Neural progenitor cell (in vitro differentiated cells): ENCODE results near the gene TAS2R60.
"Not testable (repeated sequence)": the region's sequence is repeated elsewhere in the genome, so short reads cannot be mapped to it uniquely, and the experiment has no call there.

Source experiments
- EZH2 ChIP-seq: fragments of 200-600 bp; sonication (generic); IDR thresholded peaks from 2 replicates; pipeline ENCODE4 v1.6.1; 2017; ENCODE audit warnings: antibody characterized with exemption, mild to moderate bottlenecking, moderate library complexity
- EZH2phosphoT487 ChIP-seq: fragments of 200-600 bp; sonication (generic); IDR thresholded peaks from 2 replicates; pipeline ENCODE4 v1.6.1; 2017; ENCODE audit warnings: antibody characterized with exemption
- TF ChIP-seq, protein P1 (sequence below): fragments of 200-600 bp; sonication (generic); IDR thresholded peaks from 2 replicates; pipeline ENCODE4 v1.5.1; 2017; ENCODE audit warnings: antibody characterized with exemption, mild to moderate bottlenecking

DNA sequence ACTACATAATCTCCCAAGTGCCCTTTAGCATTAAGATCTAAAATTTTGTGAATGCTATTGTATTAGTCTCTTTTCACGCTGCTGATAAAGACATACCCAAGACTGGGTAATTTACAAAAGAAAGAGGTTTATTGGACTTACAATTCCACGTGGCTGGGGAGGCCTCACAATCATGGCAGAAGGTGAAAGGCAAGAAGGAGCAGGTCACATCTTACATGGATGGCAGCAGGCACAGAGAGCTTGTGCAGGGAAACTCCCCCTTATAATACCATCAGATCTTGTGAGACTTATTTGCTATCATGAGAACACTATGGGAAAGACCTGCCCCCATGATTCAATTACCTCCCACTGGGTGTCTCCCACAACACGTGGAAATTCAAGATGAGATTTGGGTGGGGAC lies 22.6 kb upstream of the TAS2R60 start:
- TF ChIP-seq, protein P1, sequence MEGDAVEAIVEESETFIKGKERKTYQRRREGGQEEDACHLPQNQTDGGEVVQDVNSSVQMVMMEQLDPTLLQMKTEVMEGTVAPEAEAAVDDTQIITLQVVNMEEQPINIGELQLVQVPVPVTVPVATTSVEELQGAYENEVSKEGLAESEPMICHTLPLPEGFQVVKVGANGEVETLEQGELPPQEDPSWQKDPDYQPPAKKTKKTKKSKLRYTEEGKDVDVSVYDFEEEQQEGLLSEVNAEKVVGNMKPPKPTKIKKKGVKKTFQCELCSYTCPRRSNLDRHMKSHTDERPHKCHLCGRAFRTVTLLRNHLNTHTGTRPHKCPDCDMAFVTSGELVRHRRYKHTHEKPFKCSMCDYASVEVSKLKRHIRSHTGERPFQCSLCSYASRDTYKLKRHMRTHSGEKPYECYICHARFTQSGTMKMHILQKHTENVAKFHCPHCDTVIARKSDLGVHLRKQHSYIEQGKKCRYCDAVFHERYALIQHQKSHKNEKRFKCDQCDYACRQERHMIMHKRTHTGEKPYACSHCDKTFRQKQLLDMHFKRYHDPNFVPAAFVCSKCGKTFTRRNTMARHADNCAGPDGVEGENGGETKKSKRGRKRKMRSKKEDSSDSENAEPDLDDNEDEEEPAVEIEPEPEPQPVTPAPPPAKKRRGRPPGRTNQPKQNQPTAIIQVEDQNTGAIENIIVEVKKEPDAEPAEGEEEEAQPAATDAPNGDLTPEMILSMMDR, result not testable (repeated sequence)
- TF ChIP-seq EZH2, EZH2phosphoT487: not testable (repeated sequence)
